Liver (tissue), 9 donors: ENCODE data around the gene KDM7A. TPM values are rescaled to one million over a fixed set of nuclear protein-coding genes. Genes with fewer than 3 reads are reported as not detected.
"Not testable (repeated sequence)": the region's sequence is repeated elsewhere in the genome, so short reads cannot be mapped to it uniquely, and the experiment has no call there.

Experiments
- DNase-seq: peaks from one replicate; pipeline ENCODE4 v3.0.0-alpha.2; 2017; ENCODE audit warnings: low spot score
- H3K27ac ChIP-seq, 2 donors: one replicate each; pipeline ENCODE4 v1.7.0; 2013; ENCODE audit warnings: inconsistent platforms in 2 of 2, low read length in 2 of 2, control low read depth in 1 of 2, low read depth in 1 of 2, mild to moderate bottlenecking in 1 of 2
- H3K27me3 ChIP-seq, 4 donors: one replicate each; pipeline versions ENCODE4 v1.6.1 to v1.7.0; 2013; ENCODE audit warnings: low read length in 3 of 4, inconsistent platforms in 1 of 4, mild to moderate bottlenecking in 1 of 4, moderate library complexity in 1 of 4; ENCODE audit not compliant: control insufficient read depth in 4 of 4, insufficient read depth in 4 of 4
- H3K36me3 ChIP-seq, 4 donors: one replicate each; pipeline versions ENCODE4 v1.6.1 to v1.7.0; 2013; ENCODE audit warnings: low read length in 3 of 4, mild to moderate bottlenecking in 3 of 4, low read depth in 1 of 4, moderate library complexity in 1 of 4; ENCODE audit not compliant: control insufficient read depth in 4 of 4, insufficient read depth in 3 of 4
- H3K4me1 ChIP-seq, 4 donors: one replicate each; pipeline versions ENCODE4 v1.6.1 to v1.7.0; 2013; ENCODE audit warnings: low read length in 3 of 4, mild to moderate bottlenecking in 3 of 4, moderate library complexity in 1 of 4; ENCODE audit not compliant: control insufficient read depth in 4 of 4, insufficient read depth in 4 of 4
- H3K4me3 ChIP-seq, 3 donors: one replicate each; pipeline versions ENCODE4 v1.6.1 to v1.7.0; 2013; ENCODE audit warnings: low read length in 3 of 3, control low read depth in 1 of 3, low read depth in 1 of 3, mild to moderate bottlenecking in 1 of 3
- H3K9ac ChIP-seq, 2 donors: one replicate each; pipeline ENCODE4 v1.7.0; 2013; ENCODE audit warnings: low read length in 2 of 2, mild to moderate bottlenecking in 2 of 2, moderate library complexity in 2 of 2, control low read depth in 1 of 2, low read depth in 1 of 2
- H3K9me3 ChIP-seq, 4 donors: one replicate each; pipeline versions ENCODE4 v1.6.1 to v1.7.0; 2013; ENCODE audit warnings: low read length in 3 of 4; ENCODE audit not compliant: control insufficient read depth in 4 of 4
- ATF3 ChIP-seq: IDR thresholded peaks from 2 replicates; pipeline ENCODE4 v1.6.1; 2016; ENCODE audit warnings: antibody characterized with exemption
- CTCF ChIP-seq: fragments of 150-350 bp; IDR thresholded peaks from 2 replicates; pipeline ENCODE4 v1.5.1; 2017; ENCODE audit warnings: improper control_type of control experiment, low read depth, low read length; ENCODE audit not compliant: missing input control
- EGR1 ChIP-seq, 2 donors: IDR thresholded peaks; 2 replicates each; pipeline ENCODE4 v1.6.1; 2016 to 2018; ENCODE audit warnings: antibody characterized with exemption in 2 of 2, low read depth in 2 of 2
- FOXA1 ChIP-seq: IDR thresholded peaks from 2 replicates; pipeline ENCODE4 v1.6.1; 2016; ENCODE audit warnings: antibody characterized with exemption
- GABPA ChIP-seq, 2 donors: IDR thresholded peaks in 1 of 2; conservative IDR thresholded peaks in 1 of 2; 2 replicates each; pipeline ENCODE4 v1.6.1; 2016; ENCODE audit warnings: antibody characterized with exemption in 2 of 2, mild to moderate bottlenecking in 1 of 2, moderate library complexity in 1 of 2
- JUND ChIP-seq, 2 donors: IDR thresholded peaks; 2 replicates each; pipeline ENCODE4 v1.6.1; 2016; ENCODE audit warnings: antibody characterized with exemption in 2 of 2
- NR2F2 ChIP-seq: IDR thresholded peaks from 2 replicates; pipeline ENCODE4 v1.6.1; 2016; ENCODE audit warnings: antibody characterized with exemption
- REST ChIP-seq: IDR thresholded peaks from 2 replicates; pipeline ENCODE4 v1.6.1; 2016; ENCODE audit warnings: antibody characterized with exemption, mild to moderate bottlenecking
- RXRA ChIP-seq, 2 donors: IDR thresholded peaks; 2 replicates each; pipeline ENCODE4 v1.6.1; 2017 to 2018; ENCODE audit warnings: antibody characterized with exemption in 2 of 2, mild to moderate bottlenecking in 1 of 2
- TAF1 ChIP-seq: conservative IDR thresholded peaks from 2 replicates; pipeline ENCODE4 v1.6.1; 2016; ENCODE audit warnings: antibody characterized with exemption, mild to moderate bottlenecking
- YY1 ChIP-seq: IDR thresholded peaks from 2 replicates; pipeline ENCODE4 v1.6.1; 2016; ENCODE audit warnings: antibody characterized with exemption, mild to moderate bottlenecking
- ZBTB33 ChIP-seq: IDR thresholded peaks from 2 replicates; pipeline ENCODE4 v1.6.1; 2016; ENCODE audit warnings: antibody characterized with exemption
- WGBS: extraction: QIAGEN DNeasy Blood & Tissue Kit; methylation state at CpG from one replicate; pipeline ENCODE4 v1.1.7; 2013; 5-methylcytosine and 5-hydroxymethylcytosine counted together
- polyA plus RNA-seq, 2 donors: library from polyadenylated mRNA; stranded (reverse) in 1 of 2; unstranded in 1 of 2; fragments of 200-250 nt in 1 of 2; fragments of >200 nt in 1 of 2; fragmentation: Nextera tagmentation in 1 of 2; extraction: Ambion mirVana in 1 of 2; gene quantifications; one replicate each; pipeline versions ENCODE4 v1.2.1 to v1.2.3, GENCODE V29; 2013 to 2015
- total RNA-seq, 2 donors: library from RNA; depleted of rRNA; stranded (reverse); fragments of >200 nt; gene quantifications; one replicate each; pipeline ENCODE4 v1.2.3, GENCODE V29; 2014
- donor health status: healthy.
- donor health status: healthy.
- donor health status: healthy.
- donor health status: healthy.
- donor health status: healthy.

KDM7A gene
- total and polyA plus RNA-seq, 4 donors: 1.9 to 27.5 (median 9.9) TPM

- no peaks in the 10 kb centered on the region for H3K27me3 ChIP-seq
- H3K36me3 ChIP-seq: no peaks in the 10 kb centered on the region
- no peak for DNase-seq
- no peak overlapping the region for H3K27ac ChIP-seq
- WGBS: 84% methylated on average over 2 of the region's 2 CpGs
- TF ChIP-seq EGR1 (IDR thresholded peaks at IDR 0.05; ENCODE audit: low read depth in 2 of 2): no peak
- no peak for TF ChIP-seq JUND (IDR thresholded peaks at IDR 0.05)
- no peak for TF ChIP-seq ZBTB33
- TF ChIP-seq CTCF: no peak
- TF ChIP-seq TAF1: no peak
- no peak for TF ChIP-seq GABPA (IDR thresholded peaks at IDR 0.05 in 1 of 2, conservative IDR thresholded peaks at IDR 0.05 in 1 of 2)
- no peak overlapping the region for H3K4me3 ChIP-seq
- H3K9ac ChIP-seq: no peak overlapping the region
- H3K4me1 ChIP-seq: peaks cover 12 to 27% (median 19%) of the 10 kb centered on the region in 4 donors
- no peaks in the 10 kb centered on the region for H3K9me3 ChIP-seq
These were observed 8.0 kb downstream of the KDM7A start for GRCh38 chr7:140168816-140169215.

GRCh38 chr7:140165422-140165821, 11.4 kb downstream of the KDM7A start:
- no peak for TF ChIP-seq REST
- TF ChIP-seq FOXA1: no peak
- TF ChIP-seq EGR1 (IDR thresholded peaks at IDR 0.05; ENCODE audit: low read depth in 2 of 2): no peak
- TF ChIP-seq ATF3: no peak
- TF ChIP-seq TAF1: no peak
- TF ChIP-seq YY1: no peak
- TF ChIP-seq JUND (IDR thresholded peaks at IDR 0.05): no peak
- no peak for TF ChIP-seq NR2F2
- no peak for TF ChIP-seq ZBTB33
- no peak for TF ChIP-seq GABPA (IDR thresholded peaks at IDR 0.05 in 1 of 2, conservative IDR thresholded peaks at IDR 0.05 in 1 of 2)
- no peak for TF ChIP-seq RXRA (IDR thresholded peaks at IDR 0.05)

GRCh38 chr7:140162081-140162480, 14.7 kb downstream of the KDM7A start:
- not testable (repeated sequence) for H3K9ac ChIP-seq, H3K4me3 ChIP-seq, H3K27me3 ChIP-seq, DNase-seq, H3K27ac ChIP-seq, H3K9me3 ChIP-seq, H3K36me3 ChIP-seq, H3K4me1 ChIP-seq
- 91% methylated on average over 11 of the region's 11 CpGs for WGBS

More at GRCh38 chr7:140165422-140165821, 11.4 kb downstream of the KDM7A start:
- Histone ChIP-seq H3K36me3 (no peaks in the 10 kb centered on the region), H3K4me3 (no peak overlapping the region), H3K27ac (no peak overlapping the region), H3K9me3 (no peaks in the 10 kb centered on the region), H3K4me1 (peaks cover 4 to 6% (median 5%) of the 10 kb centered on the region in 4 donors), H3K9ac (no peak overlapping the region), H3K27me3 (no peaks in the 10 kb centered on the region)
- DNase-seq: no peak
- 79% methylated on average over 3 of the region's 3 CpGs for WGBS
